GM19328 (cell line): ENCODE measurements around the gene MOGAT3.
"Not testable (repeated sequence)": the region's sequence is repeated elsewhere in the genome, so short reads cannot be mapped to it uniquely, and the experiment has no call there.

Source experiments
- ATAC-seq: cut with Tn5 transposase; IDR thresholded peaks from one replicate; pipeline ENCODE4 v1.9.1; 2021; ENCODE audit warnings: mild to moderate bottlenecking, moderate library complexity; ENCODE audit not compliant: unreplicated experiment

Gene MOGAT3

GRCh38 chr7:101205901-101206664 lies 5.2 kb upstream of the MOGAT3 start:
- no peak for ATAC-seq

GRCh38 chr7:101203740-101204738 lies 3.2 kb upstream of the MOGAT3 start:
- not testable (repeated sequence) for ATAC-seq

GRCh38 chr7:101202603-101202918 lies 1.7 kb upstream of the MOGAT3 start:
- ATAC-seq, result no peak

- no peak for ATAC-seq
These were observed 1.1 kb upstream of the MOGAT3 start for GRCh38 chr7:101201695-101202602.

GRCh38 chr7:101200504-101200861 lies 353 bp downstream of the MOGAT3 start:
- ATAC-seq, result no peak

DNA sequence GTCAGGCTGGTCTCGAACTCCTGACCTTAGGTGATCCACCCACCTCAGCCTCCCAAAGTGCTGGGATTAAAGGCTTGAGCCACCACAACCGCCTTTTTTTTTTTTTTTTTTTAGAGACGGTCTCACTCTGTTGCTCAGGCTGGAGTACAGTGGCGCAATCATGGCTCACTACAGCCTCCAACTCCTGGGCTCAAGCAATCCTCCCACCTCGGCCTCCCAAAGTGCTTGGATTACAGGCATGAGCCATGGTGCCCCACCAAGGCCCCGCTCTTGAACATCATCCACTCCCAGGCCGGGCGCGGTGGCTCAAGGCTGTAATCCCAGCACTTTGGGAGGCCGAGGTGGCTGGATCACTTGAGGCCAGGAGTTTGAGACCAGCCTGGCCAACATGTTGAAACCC lies 1.3 kb downstream of the MOGAT3 start:
- ATAC-seq, result not testable (repeated sequence)

GRCh38 chr7:101198476-101198875 lies 2.4 kb downstream of the MOGAT3 start:
- ATAC-seq, result no peak

DNA sequence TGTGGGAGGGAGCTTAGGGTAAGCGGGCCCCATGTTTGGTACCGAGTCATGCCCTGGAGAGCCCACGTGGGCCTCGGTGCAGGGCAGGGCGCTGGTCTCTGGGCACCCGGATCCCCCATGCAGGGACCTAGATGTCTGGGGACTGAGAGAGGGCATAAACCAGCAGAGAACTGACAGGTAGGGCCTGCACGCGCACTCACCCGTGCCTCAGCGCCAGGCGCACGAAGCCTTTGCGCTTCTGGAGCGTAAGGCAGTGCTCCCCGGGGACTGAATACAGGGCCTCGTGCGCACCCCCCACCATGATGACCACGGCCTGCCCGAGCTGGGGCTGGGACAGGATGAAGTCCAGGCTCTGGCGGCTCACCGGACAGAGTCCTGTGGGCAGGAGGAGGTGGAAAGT lies 2.8 kb downstream of the MOGAT3 start:
- no peak for ATAC-seq

GRCh38 chr7:101195884-101196283 lies 5.0 kb downstream of the MOGAT3 start:
- no peak for ATAC-seq

DNA sequence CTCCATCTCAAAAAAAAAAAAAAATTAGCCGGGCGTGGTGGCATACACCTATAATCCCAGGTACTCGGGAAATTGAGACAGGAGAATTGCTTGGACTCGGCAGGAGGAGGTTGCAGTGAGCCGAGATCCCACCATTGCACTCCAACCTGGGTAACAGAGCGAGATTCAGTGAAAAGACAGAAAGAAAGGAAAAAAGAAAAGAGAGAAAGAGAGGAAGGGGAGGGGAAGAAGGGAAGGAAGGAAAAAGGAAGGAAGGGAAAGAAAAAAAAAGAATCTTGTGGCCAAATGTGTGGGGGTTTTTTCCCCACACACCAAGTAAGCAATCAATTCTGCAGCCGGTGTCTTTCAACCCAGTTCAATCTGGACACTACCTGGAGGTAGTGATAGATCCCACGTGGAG lies 11.7 kb downstream of the MOGAT3 start:
- ATAC-seq, result no peak

DNA sequence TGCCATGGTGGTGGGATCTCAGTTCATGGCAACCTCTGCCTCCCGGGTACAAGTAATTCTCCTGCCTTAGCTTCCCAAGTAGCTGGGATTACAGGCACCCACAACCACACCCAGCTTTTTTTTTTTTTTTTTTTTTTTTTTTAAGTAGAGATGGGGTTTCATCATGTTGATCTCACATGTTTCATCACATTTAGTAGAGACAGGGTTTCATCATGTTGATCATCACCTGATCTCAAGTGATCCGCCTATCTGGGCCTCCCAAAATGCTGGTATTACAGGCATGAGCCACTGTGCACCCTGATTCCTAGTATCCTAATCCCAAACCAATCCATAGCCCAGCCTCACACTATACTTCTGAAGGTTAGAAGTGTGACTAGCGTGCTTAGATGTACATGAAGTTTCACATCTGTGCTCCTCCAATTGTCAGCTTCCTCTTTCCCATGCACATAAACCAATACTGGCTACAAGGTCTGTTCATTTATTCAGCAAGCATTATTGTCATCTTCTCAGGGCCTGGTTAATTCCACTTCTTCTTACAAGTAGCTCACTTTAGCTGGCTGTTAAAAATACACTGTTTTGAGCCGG lies 13.9 kb downstream of the MOGAT3 start:
- no peak for ATAC-seq

GRCh38 chr7:101186194-101186593 lies 14.6 kb downstream of the MOGAT3 start:
- ATAC-seq, result no peak

DNA sequence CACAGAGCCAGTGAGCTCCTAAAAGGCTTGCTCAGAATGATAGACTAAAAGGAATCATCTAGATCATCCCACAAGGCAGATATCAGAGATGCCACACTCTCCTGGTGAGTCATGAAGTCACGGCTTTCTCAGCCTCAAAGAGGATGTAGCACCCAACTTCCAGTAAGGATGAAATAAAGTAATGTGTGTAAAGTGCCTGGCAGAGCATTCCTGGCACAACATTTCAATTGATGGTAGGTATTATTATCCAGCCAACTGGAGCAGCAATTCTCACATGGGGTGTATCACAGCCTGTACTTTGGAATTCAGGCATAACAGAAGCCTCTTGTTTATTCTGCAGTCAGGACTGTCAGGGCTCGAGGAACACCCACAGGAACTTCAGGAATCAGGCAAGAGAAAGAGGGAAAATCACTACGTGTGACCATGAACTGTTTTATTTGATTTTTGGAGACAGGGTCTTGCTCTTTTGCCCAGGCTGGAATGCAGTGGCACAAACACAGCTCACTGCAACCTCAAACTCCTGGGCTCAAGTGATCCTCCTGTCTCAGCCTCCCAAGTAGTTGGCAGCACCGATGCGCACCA lies 15.5 kb downstream of the MOGAT3 start:
- no peak for ATAC-seq

DNA sequence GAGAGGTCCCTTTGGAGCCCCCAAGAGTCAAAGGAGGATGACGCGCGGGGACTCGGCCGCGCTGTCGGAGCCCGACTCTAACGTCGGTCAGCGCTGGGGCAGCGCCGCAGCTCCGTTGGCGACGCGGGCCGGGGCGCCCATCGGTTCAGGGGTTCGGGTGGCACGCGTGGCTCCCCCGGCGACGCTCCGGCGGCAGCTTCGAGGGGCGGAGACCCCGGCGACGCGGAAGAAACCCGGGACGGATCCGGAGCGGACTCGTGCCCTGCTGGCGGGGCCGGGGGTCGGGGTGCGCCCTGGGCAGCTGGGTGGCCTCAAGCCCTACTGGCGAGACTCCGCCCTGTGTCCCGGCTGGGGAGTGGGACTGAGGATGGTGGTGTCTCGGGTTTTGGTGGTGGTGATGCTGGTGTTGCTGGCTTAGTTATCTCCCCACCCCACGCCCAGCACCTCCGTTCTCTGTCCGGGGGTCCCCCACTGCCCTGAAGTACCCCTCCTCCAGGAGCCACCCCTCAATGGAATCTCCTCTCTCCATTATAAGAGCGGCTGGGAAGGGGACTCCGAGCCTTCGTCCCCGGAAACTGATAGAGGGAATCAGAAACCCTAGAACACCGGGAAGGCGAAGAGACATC lies 20.6 kb downstream of the MOGAT3 start, which contains the start of gene NAT16:
Gene NAT16, minus strand, starts transcription at position 164 of the 626 bp plus-strand sequence. CDS start 5,486 bp downstream, outside the sequence.
- no peak for ATAC-seq

DNA sequence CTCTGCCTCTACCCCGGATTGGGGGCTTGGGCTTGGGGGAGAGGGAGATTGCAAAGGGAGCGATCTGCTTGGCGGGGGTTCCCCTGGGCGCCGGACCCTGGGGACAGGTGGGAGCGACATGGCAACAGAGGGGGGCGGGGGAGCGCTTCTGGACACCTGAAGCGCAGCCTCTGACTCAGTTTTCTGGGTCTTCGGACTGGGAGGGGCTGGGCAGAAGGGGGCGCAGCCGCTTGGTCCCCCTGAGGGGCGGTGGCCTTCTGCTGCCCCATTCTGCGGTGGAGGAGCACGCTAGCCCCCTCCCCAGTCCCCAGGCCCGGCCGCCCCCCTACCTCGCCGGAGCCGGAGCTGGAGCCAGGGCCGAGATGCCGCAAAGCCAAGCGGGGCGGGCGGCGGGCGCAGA lies 21.1 kb downstream of the MOGAT3 start:
- no peak for ATAC-seq

- no peak for ATAC-seq
These were observed 21.7 kb downstream of the MOGAT3 start for GRCh38 chr7:101179117-101179516.

DNA sequence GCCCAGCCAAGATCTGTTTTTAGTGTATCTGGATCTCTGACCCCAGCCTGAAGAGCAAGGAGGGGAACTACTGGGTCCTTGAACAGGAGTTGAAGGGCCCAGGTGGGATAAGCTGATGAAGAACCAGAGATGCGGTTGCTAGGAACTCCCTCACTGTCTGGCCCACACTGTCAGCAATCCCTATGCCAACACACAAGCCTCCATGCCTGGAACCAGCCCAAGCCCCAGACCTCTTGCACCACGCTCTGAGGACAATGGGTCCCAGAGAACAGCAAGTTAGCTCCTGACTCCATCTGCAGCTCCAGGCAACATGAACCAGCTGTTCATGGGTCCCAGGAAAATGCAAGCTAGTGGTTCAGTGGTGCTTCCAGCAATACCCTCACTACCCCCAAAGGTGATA lies 23.2 kb downstream of the MOGAT3 start:
- no peak for ATAC-seq

GRCh38 chr7:101175664-101176063 lies 25.2 kb downstream of the MOGAT3 start:
- ATAC-seq, result no peak

- no peak for ATAC-seq
These were observed 26.4 kb downstream of the MOGAT3 start for GRCh38 chr7:101174322-101174854.
